SK-N-SH (cell line): Measurements from ENCODE around the gene GCSAML. TPM values are rescaled to one million over a fixed set of nuclear protein-coding genes. Genes with fewer than 3 reads are reported as not detected.

Experiments used
- CTCF ChIA-PET: fragments of 300-600, 350-600 bp; formaldehyde crosslinking; extraction: SDS; loops from one replicate; lab custom pipeline; 2021; lab: Yijun Ruan, JAX
- POLR2A ChIA-PET: fragments of 350-600 bp; sonication (Branson Sonifier 250); formaldehyde crosslinking; extraction: SDS; loops from one replicate; lab custom pipeline; 2020; ENCODE audit warnings: antibody characterized with exemption, inconsistent platforms; lab: Yijun Ruan, JAX
- DNase-seq: peaks from one replicate; pipeline ENCODE4 v3.0.0; 2012
- H2AFZ ChIP-seq: fragments of 200-600 bp; sonication (generic); 2 replicates; pipeline ENCODE4 v1.8.1; 2016; ENCODE audit warnings: antibody characterized with exemption, mild to moderate bottlenecking, low read depth
- H3F3A ChIP-seq: fragments of 200-600 bp; sonication (generic); replicated peaks from 2 replicates; pipeline ENCODE3; 2016; ENCODE audit warnings: antibody characterized with exemption, mild to moderate bottlenecking; ENCODE audit not compliant: insufficient read depth
- H3K27ac ChIP-seq, 2 experiments: fragments of 200-500 bp in 1 of 2; fragments of 200-600 bp in 1 of 2; sonication (Bioruptor generic) in 1 of 2; sonication (generic), shearing (Covaris generic) in 1 of 2; 2 replicates each; pipeline versions ENCODE4 v1.5.1 to v1.6.1; 2014 to 2016; ENCODE audit warnings: low read depth in 2 of 2, inconsistent platforms in 1 of 2, low read length in 1 of 2, mild to moderate bottlenecking in 1 of 2, mixed read lengths in 1 of 2
- H3K27me3 ChIP-seq: fragments of 200-600 bp; sonication (generic), shearing (Covaris generic); 2 replicates; pipeline ENCODE4 v1.6.1; 2016; ENCODE audit warnings: mixed run types; ENCODE audit not compliant: insufficient read depth
- H3K36me3 ChIP-seq, 2 experiments: fragments of 200-500 bp in 1 of 2; fragments of 200-600 bp in 1 of 2; sonication (Bioruptor generic) in 1 of 2; sonication (generic) in 1 of 2; replicated peaks in 1 of 2; 2 replicates each; pipeline versions ENCODE3 to v1.5.1; 2014 to 2016; ENCODE audit warnings: low read length in 1 of 2, mild to moderate bottlenecking in 1 of 2; ENCODE audit not compliant: insufficient read depth in 2 of 2, control insufficient read depth in 1 of 2
- H3K4me1 ChIP-seq, 2 experiments: fragments of 200-500 bp in 1 of 2; fragments of 200-600 bp in 1 of 2; sonication (Bioruptor generic) in 1 of 2; sonication (generic), shearing (Covaris generic) in 1 of 2; 2 replicates each; pipeline versions ENCODE4 v1.5.1 to v1.6.1; 2014 to 2016; ENCODE audit warnings: low read depth in 1 of 2, low read length in 1 of 2, mixed run types in 1 of 2; ENCODE audit not compliant: insufficient read depth in 2 of 2, control insufficient read depth in 1 of 2
- H3K4me2 ChIP-seq: fragments of 200-600 bp; sonication (generic), shearing (Covaris generic); 2 replicates; pipeline ENCODE4 v1.6.1; 2017; ENCODE audit warnings: mixed run types
- H3K4me3 ChIP-seq, 2 experiments: fragments of 200-500 bp in 1 of 2; fragments of 200-600 bp in 1 of 2; sonication (Bioruptor generic) in 1 of 2; sonication (generic), shearing (Covaris generic) in 1 of 2; 2 replicates each; pipeline versions ENCODE4 v1.5.1 to v1.8.1; 2014 to 2016; ENCODE audit warnings: low read depth in 2 of 2, inconsistent platforms in 1 of 2, low read length in 1 of 2, mild to moderate bottlenecking in 1 of 2, mixed read lengths in 1 of 2, moderate library complexity in 1 of 2
- H3K79me2 ChIP-seq: fragments of 200-600 bp; sonication (generic); 2 replicates; pipeline ENCODE4 v1.8.1; 2017; ENCODE audit warnings: mild to moderate bottlenecking; ENCODE audit not compliant: insufficient read depth
- H3K9ac ChIP-seq: fragments of 200-600 bp; sonication (generic); 2 replicates; pipeline ENCODE4 v1.6.1; 2017; ENCODE audit warnings: mixed run types
- H3K9me2 ChIP-seq: fragments of 200-600 bp; sonication (generic); 2 replicates; pipeline ENCODE4 v1.6.1; 2017; ENCODE audit warnings: mixed run types
- H3K9me3 ChIP-seq: fragments of 200-600 bp; sonication (generic); 2 replicates; pipeline ENCODE4 v1.6.1; 2017; ENCODE audit warnings: mixed run types, mild to moderate bottlenecking, moderate library complexity
- H4K20me1 ChIP-seq: fragments of 200-600 bp; sonication (generic); 2 replicates; pipeline ENCODE4 v1.6.1; 2017; ENCODE audit warnings: mild to moderate bottlenecking, mixed run types; ENCODE audit not compliant: insufficient read depth
- CHD2 ChIP-seq: fragments of 150-350 bp; IDR thresholded peaks from 2 replicates; pipeline ENCODE4 v1.6.1; 2018; ENCODE audit warnings: low read length; ENCODE audit not compliant: partially characterized antibody
- EP300 ChIP-seq, 2 experiments: IDR thresholded peaks; 2 replicates each; pipeline versions ENCODE4 v1.4.0 to v1.6.1; 2012; ENCODE audit warnings: borderline replicate concordance in 1 of 2, low read depth in 1 of 2, low read length in 1 of 2
- FOXJ3 ChIP-seq: sonication (generic); formaldehyde crosslinking; IDR thresholded peaks from 2 replicates; pipeline ENCODE4 v1.5.1; 2020; ENCODE audit warnings: mild to moderate bottlenecking, missing genetic modification reagents
- FOXM1 ChIP-seq: IDR thresholded peaks from 2 replicates; pipeline ENCODE4 v1.4.0; 2012; ENCODE audit warnings: low read depth, mild to moderate bottlenecking
- GABPA ChIP-seq: IDR thresholded peaks from 2 replicates; pipeline ENCODE4 v1.4.0; 2012; ENCODE audit warnings: low read depth, mild to moderate bottlenecking
- IRF3 ChIP-seq: fragments of 150-350 bp; IDR thresholded peaks from 2 replicates; pipeline ENCODE4 v1.6.1; 2016; ENCODE audit warnings: mild to moderate bottlenecking, low read depth, low read length
- MEF2A ChIP-seq: IDR thresholded peaks from 2 replicates; pipeline ENCODE4 v1.4.0; 2012; ENCODE audit warnings: low read depth, borderline replicate concordance
- MXI1 ChIP-seq: IDR thresholded peaks from 2 replicates; pipeline ENCODE4 v1.6.1; 2012; ENCODE audit warnings: mild to moderate bottlenecking, low read depth, low read length, improper control_type of control experiment
- PBX3 ChIP-seq: IDR thresholded peaks from 2 replicates; pipeline ENCODE4; 2012
- POLR2AphosphoS5 ChIP-seq: IDR thresholded peaks from 2 replicates; pipeline ENCODE4 v1.6.1; 2012; ENCODE audit warnings: low read depth, low read length
- RAD21 ChIP-seq: IDR thresholded peaks from 2 replicates; pipeline ENCODE4 v1.6.1; 2012; ENCODE audit warnings: mild to moderate bottlenecking, low read length
- REST ChIP-seq: IDR thresholded peaks from 2 replicates; pipeline ENCODE4 v1.6.1; 2012; ENCODE audit warnings: mild to moderate bottlenecking, low read depth, low read length, moderate library complexity
- RFX5 ChIP-seq: IDR thresholded peaks from 2 replicates; pipeline ENCODE4 v1.6.1; 2012; ENCODE audit warnings: mild to moderate bottlenecking, improper control_type of control experiment, low read length
- TAF1 ChIP-seq: IDR thresholded peaks from 2 replicates; pipeline ENCODE4 v1.6.1; 2012; ENCODE audit warnings: low read depth, mild to moderate bottlenecking, low read length, moderate library complexity, borderline replicate concordance
- USF1 ChIP-seq: IDR thresholded peaks from 2 replicates; pipeline ENCODE4 v1.4.0; 2012; ENCODE audit warnings: low read depth, borderline replicate concordance
- YY1 ChIP-seq: IDR thresholded peaks from 2 replicates; pipeline ENCODE4 v1.4.0; 2012; ENCODE audit warnings: low read depth, mild to moderate bottlenecking
- WGBS: methylation state at CpG from one replicate; pipeline ENCODE4 v1.1.6; 2017; ENCODE audit warnings: low lambda C conversion rate; 5-methylcytosine and 5-hydroxymethylcytosine counted together
- polyA plus RNA-seq, 3 experiments: library from polyadenylated mRNA; depleted of rRNA; stranded (reverse); fragments of >200 nt; gene quantifications; 2 replicates each; pipeline ENCODE4 v1.2.3, GENCODE V29; 2012

GCSAML gene
- polyA plus RNA-seq, 1 of the 3 experiments (the other 2 are of a cell fraction): not detected

GRCh38 chr1:247536340-247536739 is 12.6 kb upstream of the GCSAML start, which contains the start of gene OR2C3:
TSS of gene OR2C3 (minus strand) at chr1:247536440. CDS start at chr1:247532511, 3,929 bp downstream.
- Histone ChIP-seq H3F3A (no peaks in the 10 kb centered on the region), H3K4me3 (no peak within 1 kb of the TSS), H3K9me3 (no peaks in the 10 kb centered on the region), H3K4me1 (no peaks in the 10 kb centered on the region), H3K9me2 (no peaks in the 10 kb centered on the region), H3K4me2 (no peak within 1 kb of the TSS), H3K27me3 (no peaks in the 10 kb centered on the region), H2AFZ (no peak within 1 kb of the TSS), H3K27ac (no peak within 1 kb of the TSS), H3K79me2 (no peaks in the 10 kb centered on the region), H4K20me1 (no peaks in the 10 kb centered on the region), H3K9ac (no peak within 1 kb of the TSS), H3K36me3 (no peaks in the 10 kb centered on the region)
- 23% methylated on average over 2 of the region's 2 CpGs for WGBS
- ChIA-PET POLR2A (no interaction called here), CTCF (no interaction called here)
- no peak for DNase-seq
- TF ChIP-seq USF1: no peak
- no peak for TF ChIP-seq IRF3
- TF ChIP-seq TAF1: no peak
- TF ChIP-seq MEF2A: no peak
- no peak for TF ChIP-seq GABPA
- no peak for TF ChIP-seq CHD2
- TF ChIP-seq POLR2AphosphoS5: no peak
- TF ChIP-seq YY1: no peak
- TF ChIP-seq RFX5: no peak
- TF ChIP-seq MXI1: no peak
- no peak for TF ChIP-seq PBX3
- no peak for TF ChIP-seq RAD21
- TF ChIP-seq EP300 (IDR thresholded peaks at IDR 0.05; ENCODE audit: borderline replicate concordance in 1 of 2, low read depth in 1 of 2, low read length in 1 of 2): no peak
- TF ChIP-seq FOXM1: no peak
- no peak for TF ChIP-seq FOXJ3
- TF ChIP-seq REST: no peak
